ENCODE measurements around the gene RAB39B.
A peak's percentile ranks its signal among the peaks of the same experiment; 100 is the strongest.

RAB39B gene

DNA sequence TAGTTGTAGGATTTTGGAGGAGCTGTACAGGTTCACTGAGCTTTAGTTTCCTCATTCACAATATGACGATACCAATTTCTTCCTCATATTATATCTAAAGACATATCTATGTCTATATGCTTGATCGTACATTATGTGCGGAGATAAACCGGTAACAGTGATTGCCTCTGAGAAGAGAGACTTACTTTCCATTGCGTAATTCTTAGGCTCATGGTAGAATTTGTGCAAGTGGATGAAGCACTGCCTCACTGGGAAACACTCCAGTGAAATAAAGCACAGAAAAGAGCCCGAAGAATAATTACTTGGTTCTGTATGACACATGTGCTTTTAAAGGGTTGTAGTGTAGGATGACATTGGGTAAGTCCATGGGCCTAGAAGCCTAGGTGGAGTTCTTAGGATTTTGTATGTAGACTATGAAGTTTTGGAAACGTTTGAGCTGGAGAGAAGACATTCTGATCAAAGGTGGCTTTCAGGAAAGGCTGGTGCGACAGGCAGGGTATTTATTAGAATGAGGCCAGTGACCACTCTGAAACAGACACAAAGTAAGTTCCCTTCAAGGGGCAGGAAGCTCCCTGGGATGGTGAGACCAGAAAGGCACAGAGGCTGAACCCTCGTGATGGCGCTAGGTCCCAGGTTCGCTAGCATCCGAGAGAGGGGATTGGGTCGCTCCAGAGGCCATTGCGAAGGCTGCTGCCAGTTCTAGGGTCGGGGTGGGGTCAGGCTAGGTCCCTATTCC lies 48.7 kb downstream of the RAB39B start:
- TF ChIP-seq, protein P1, sequence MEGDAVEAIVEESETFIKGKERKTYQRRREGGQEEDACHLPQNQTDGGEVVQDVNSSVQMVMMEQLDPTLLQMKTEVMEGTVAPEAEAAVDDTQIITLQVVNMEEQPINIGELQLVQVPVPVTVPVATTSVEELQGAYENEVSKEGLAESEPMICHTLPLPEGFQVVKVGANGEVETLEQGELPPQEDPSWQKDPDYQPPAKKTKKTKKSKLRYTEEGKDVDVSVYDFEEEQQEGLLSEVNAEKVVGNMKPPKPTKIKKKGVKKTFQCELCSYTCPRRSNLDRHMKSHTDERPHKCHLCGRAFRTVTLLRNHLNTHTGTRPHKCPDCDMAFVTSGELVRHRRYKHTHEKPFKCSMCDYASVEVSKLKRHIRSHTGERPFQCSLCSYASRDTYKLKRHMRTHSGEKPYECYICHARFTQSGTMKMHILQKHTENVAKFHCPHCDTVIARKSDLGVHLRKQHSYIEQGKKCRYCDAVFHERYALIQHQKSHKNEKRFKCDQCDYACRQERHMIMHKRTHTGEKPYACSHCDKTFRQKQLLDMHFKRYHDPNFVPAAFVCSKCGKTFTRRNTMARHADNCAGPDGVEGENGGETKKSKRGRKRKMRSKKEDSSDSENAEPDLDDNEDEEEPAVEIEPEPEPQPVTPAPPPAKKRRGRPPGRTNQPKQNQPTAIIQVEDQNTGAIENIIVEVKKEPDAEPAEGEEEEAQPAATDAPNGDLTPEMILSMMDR (conservative IDR thresholded peaks at IDR 0.05) = no peak
- peak overlapping the region; percentile 89 for H3K27ac ChIP-seq

DNA sequence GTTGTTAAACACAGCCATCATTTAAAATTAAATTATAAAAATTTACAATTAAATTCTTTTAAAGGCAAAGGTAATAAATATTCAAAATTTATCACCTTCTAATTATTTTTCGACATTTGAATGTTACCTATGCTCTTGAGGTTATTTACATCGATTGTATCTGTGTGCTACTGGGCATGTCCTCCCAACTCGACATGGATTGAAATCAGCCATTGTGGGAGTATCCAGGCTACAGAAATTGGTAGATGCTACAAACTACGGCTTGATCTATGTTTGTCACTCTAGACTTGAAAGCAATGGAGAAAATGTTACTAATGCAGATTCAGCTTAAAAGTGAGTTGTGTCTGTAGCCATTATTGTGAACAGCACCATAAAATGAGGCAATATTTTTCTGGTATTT lies 50.6 kb downstream of the RAB39B start:
- H3K27ac ChIP-seq = no peak overlapping the region
- TF ChIP-seq, protein P1 (conservative IDR thresholded peaks at IDR 0.05) = no peak

DNA sequence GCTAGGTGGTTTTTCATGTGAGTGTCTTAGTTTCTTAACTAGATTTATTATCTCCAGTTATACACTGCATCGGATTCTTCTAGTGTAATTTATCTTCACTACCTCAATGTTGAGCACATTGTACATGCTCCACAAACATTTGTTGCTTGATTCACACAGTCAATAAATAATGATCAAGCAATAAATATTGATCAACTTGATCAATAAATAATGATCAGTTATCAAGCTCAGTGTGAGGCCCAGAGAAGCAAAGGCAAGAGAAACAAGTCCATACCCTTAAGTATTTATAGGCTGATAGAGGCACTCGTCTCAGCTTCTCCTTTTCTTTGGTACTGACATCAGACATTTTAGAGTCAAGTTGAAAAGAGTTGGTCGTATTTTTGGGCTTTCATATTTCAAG lies 53.1 kb downstream of the RAB39B start:
- H3K27ac ChIP-seq = no peak overlapping the region
- TF ChIP-seq, protein P1 (conservative IDR thresholded peaks at IDR 0.05) = no peak

All from VCaP (cell line).